OCI-LY7 (cell line): ENCODE results near the gene GZMM. TPM values are rescaled to one million over a fixed set of nuclear protein-coding genes. Genes with fewer than 3 reads are reported as not detected.

Experiments used
- BruUV-seq: library from RNA; stranded (reverse); fragments of 400-500 nt; replicated peaks from 2 replicates; lab custom pipeline; 2021; lab: Mats Ljungman, UMichigan
- CTCF ChIA-PET: fragments of 300-600 bp; sonication (Branson Sonifier 250); formaldehyde crosslinking; loops from one replicate; lab custom pipeline; 2022; ENCODE audit warnings: antibody characterized with exemption; ENCODE audit not compliant: unreplicated experiment; lab: Charles Lee
- POLR2A ChIA-PET: fragments of 300-600 bp; sonication (Branson Sonifier 250); formaldehyde crosslinking; loops from one replicate; lab custom pipeline; 2022; ENCODE audit warnings: antibody characterized with exemption; lab: Charles Lee
- DNase-seq: peaks from one replicate; pipeline ENCODE4 v3.0.0-alpha.2; 2015; ENCODE audit warnings: low spot score
- H2AFZ ChIP-seq: fragments of 200-600 bp; sonication (generic), shearing (Covaris generic); 2 replicates; pipeline ENCODE4 v1.6.1; 2014; ENCODE audit warnings: mild to moderate bottlenecking, antibody characterized with exemption, low read length, moderate library complexity
- H3K27ac ChIP-seq: fragments of 200-600 bp; sonication (generic); 2 replicates; pipeline ENCODE4 v1.5.1; 2014; ENCODE audit warnings: mixed run types, low read depth, mild to moderate bottlenecking, moderate library complexity, low read length, inconsistent platforms; ENCODE audit not compliant: poor library complexity, severe bottlenecking
- H3K36me3 ChIP-seq: fragments of 200-600 bp; sonication (generic); 2 replicates; pipeline ENCODE4 v1.6.1; 2014; ENCODE audit warnings: mild to moderate bottlenecking, antibody characterized with exemption, low read length, moderate library complexity, mixed read lengths; ENCODE audit not compliant: insufficient read depth
- H3K4me1 ChIP-seq: fragments of 200-600 bp; sonication (generic); 2 replicates; pipeline ENCODE4 v1.5.1; 2014; ENCODE audit warnings: mild to moderate bottlenecking, low read length; ENCODE audit not compliant: insufficient read depth, poor library complexity, severe bottlenecking
- H3K4me2 ChIP-seq: fragments of 200-600 bp; sonication (generic); 2 replicates; pipeline ENCODE4 v1.6.1; 2014; ENCODE audit warnings: mild to moderate bottlenecking, low read length
- H3K4me3 ChIP-seq: fragments of 200-600 bp; sonication (generic); 2 replicates; pipeline ENCODE4 v1.5.1; 2014; ENCODE audit warnings: mild to moderate bottlenecking, low read depth, low read length; ENCODE audit not compliant: poor library complexity, severe bottlenecking
- H3K79me2 ChIP-seq: fragments of 200-600 bp; sonication (generic); 2 replicates; pipeline ENCODE4 v1.6.1; 2016; ENCODE audit warnings: low read depth, mild to moderate bottlenecking, low read length, moderate library complexity, mixed read lengths; ENCODE audit not compliant: insufficient read depth
- H3K9me2 ChIP-seq: fragments of 200-600 bp; sonication (generic); 2 replicates; pipeline ENCODE4 v1.6.1; 2016; ENCODE audit warnings: mild to moderate bottlenecking, low read length, mixed read lengths; ENCODE audit not compliant: insufficient read depth
- H3K9me3 ChIP-seq: fragments of 200-600 bp; sonication (generic); 2 replicates; pipeline ENCODE4 v1.6.1; 2014; ENCODE audit warnings: mild to moderate bottlenecking, mixed run types, low read length, mixed read lengths
- H4K20me1 ChIP-seq: fragments of 200-600 bp; sonication (generic); 2 replicates; pipeline ENCODE4 v1.6.1; 2014; ENCODE audit warnings: mild to moderate bottlenecking, antibody characterized with exemption, low read length, moderate library complexity, mixed read lengths; ENCODE audit not compliant: insufficient read depth
- CTCF ChIP-seq: fragments of 200-600 bp; sonication (generic); conservative IDR thresholded peaks from 2 replicates; pipeline ENCODE4 v1.5.1; 2014; ENCODE audit warnings: mild to moderate bottlenecking, antibody characterized with exemption, low read length, moderate library complexity, mixed read lengths
- EZH2phosphoT487 ChIP-seq: fragments of 200-600 bp; sonication (generic); IDR thresholded peaks from 2 replicates; pipeline ENCODE4 v1.6.1; 2018; ENCODE audit warnings: low read depth, borderline replicate concordance, mild to moderate bottlenecking, mixed run types, antibody characterized with exemption, low read length, moderate library complexity, mixed read lengths
- intact Hi-C: fragments of 100-400 bp; cut with micrococcal nuclease; formaldehyde crosslinking; loops from one replicate; pipeline ENCODE4 v1.10.0; 2022; ENCODE audit not compliant: unreplicated experiment
- total RNA-seq, 2 experiments: library from RNA; depleted of rRNA in 1 of 2; stranded (reverse); fragments of >200 nt in 1 of 2; shearing (Covaris generic) in 1 of 2; gene quantifications; 2 replicates each; pipeline ENCODE4 v1.2.3, GENCODE V29; 2014 to 2022

Gene GZMM
- total RNA-seq, 2 experiments from 2014 or later: not detected

DNA sequence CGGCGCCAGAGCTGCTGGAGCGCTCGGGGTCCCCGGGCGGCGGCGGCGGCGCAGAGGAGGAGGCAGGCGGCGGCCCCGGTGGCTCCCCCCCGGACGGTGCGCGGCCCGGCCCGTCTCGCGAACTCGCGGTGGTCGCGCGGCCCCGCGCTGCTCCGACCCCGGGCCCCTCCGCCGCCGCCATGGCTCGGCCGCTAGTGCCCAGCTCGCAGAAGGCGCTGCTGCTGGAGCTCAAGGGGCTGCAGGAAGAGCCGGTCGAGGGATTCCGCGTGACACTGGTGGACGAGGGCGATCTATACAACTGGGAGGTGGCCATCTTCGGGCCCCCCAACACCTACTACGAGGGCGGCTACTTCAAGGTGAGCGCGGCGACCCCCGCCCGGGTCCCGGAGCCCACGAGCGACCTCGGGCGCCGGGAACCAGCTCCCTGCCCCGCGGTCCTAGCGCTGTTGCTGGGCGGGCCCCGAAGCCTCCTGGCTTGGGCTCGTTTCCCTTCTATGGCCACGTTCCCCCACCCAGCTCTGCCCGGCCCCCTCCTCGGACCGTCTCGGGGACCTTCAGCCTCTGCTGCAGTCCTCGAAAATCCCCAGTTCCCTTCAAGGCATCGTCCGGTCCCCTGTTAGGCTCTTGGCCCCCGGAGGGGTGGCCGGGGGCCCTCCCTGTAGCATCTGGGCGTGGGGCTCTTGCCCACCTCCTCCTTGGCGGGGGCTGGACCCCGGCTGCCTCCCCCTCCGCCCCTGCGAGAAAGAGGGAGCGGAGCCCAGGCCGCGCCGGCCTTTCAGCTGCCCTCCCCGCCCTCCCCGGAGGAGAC lies 11.9 kb upstream of the GZMM start, which contains the start of gene CDC34:
Gene CDC34 (plus strand): TSS at position 8 of the 808 bp plus-strand sequence. CDS start 172 bp downstream, at position 180.
- Histone ChIP-seq H3K27ac (peak within 1 kb of the TSS; percentile 50), H4K20me1 (peaks cover 8% of the 10 kb centered on the region), H3K4me1 (peaks cover 17% of the 10 kb centered on the region), H2AFZ (peak within 1 kb of the TSS; percentile 62), H3K79me2 (peaks cover 7% of the 10 kb centered on the region; the same call in 1 of the 2 replicates), H3K9me3 (no peaks in the 10 kb centered on the region), H3K4me3 (peak within 1 kb of the TSS; percentile 96), H3K4me2 (peak within 1 kb of the TSS; percentile 93), H3K36me3 (peaks cover 9% of the 10 kb centered on the region), H3K9me2 (no peaks in the 10 kb centered on the region)
- no TSS peak for BruUV-seq
- ChIA-PET CTCF (no interaction called here), POLR2A (interaction anchor here (0.9 to 2.4 kb wide), 3 partner anchors 21 to 40 kb away, joined by 3 to 9 read pairs (median 3); no protein-coding TSS in a partner anchor)
- TF ChIP-seq CTCF (no peak), EZH2phosphoT487 (no peak)
- intact Hi-C loops: loop anchor here (5.0 kb wide), 1 partner anchor 40 kb away; the partner anchor contains the start of gene BSG
- DNase-seq: peak; percentile 34

GRCh38 chr19:532561-533363 lies 11.1 kb upstream of the GZMM start:
- peak; percentile 57 for DNase-seq
- Histone ChIP-seq H3K4me1 (peaks cover 17% of the 10 kb centered on the region), H3K4me2 (peak overlapping the region; percentile 93), H4K20me1 (peaks cover 8% of the 10 kb centered on the region), H3K9me2 (no peaks in the 10 kb centered on the region), H3K79me2 (peaks cover 7% of the 10 kb centered on the region; the same call in 1 of the 2 replicates), H2AFZ (no peak overlapping the region), H3K9me3 (no peaks in the 10 kb centered on the region), H3K36me3 (peaks cover 13% of the 10 kb centered on the region), H3K27ac (no peak overlapping the region), H3K4me3 (peak overlapping the region; percentile 96)
- POLR2A ChIA-PET: interaction anchor here (2.4 kb wide), 1 partner anchor 22 kb away, joined by 9 read pairs; no protein-coding TSS in a partner anchor
- intact Hi-C loops: loop anchor here (5.0 kb wide), 1 partner anchor 40 kb away; the partner anchor contains the start of gene BSG
- BruUV-seq: no TSS peak
- TF ChIP-seq EZH2phosphoT487 (no peak), CTCF (peak; percentile 72)
- CTCF ChIA-PET: no interaction called here
